ENCODE results near the gene TPM4.

The TPM4 gene

DNA sequence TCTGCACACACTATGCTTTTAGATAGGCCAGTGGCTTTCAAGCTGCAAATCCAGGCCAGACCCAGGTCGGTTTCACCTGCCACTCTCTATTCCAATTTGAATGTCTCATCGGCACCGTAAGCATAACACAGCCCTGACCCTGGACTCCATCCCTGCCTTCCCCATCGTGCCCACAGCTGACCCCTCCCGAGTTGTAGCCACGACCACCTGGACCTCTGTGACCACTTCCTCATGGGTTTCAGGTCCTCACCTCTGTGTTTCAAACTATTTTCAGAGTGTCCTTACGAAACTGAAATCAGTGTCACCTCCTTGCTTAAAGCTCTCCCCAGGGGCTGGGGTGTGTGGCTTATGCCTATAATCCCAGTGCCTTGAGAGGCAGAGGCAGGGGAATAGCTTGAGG, 58.2 kb downstream of the TPM4 start:
- DNase-seq: no peak

DNA sequence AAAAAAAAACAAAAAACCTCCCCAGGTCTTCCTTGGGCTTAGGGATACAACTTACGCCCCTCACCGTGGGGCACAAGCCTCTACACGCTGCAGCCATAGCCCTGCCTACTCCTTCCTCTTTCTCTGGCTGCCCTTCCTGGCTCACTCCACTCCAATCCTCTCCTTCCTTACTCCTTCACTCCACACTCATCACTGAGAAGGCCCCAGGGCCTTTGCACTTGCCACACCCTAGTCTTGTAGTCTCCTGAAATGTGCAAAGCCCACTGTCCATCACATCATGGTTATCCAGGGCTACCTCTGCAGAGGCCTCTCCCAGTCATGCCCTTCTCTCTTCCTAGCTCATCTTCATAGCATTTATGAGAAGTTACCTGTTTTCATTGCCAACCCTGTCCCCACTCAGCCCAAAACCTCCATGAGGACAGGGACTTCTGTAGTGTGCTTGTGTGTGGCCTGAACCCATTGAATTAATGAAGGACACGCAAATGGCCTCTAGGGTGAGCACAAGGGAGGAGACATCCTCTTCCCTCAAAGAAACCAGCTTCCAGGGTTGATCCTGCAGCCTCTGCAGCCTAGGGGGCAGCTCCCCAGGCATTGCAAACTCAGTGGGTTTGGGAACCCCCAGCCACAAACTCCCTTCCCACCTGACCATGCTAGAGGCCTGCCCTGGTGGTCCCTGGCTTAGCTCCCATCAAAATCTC, 59.3 kb downstream of the TPM4 start:
- DNase-seq: no peak

DNA sequence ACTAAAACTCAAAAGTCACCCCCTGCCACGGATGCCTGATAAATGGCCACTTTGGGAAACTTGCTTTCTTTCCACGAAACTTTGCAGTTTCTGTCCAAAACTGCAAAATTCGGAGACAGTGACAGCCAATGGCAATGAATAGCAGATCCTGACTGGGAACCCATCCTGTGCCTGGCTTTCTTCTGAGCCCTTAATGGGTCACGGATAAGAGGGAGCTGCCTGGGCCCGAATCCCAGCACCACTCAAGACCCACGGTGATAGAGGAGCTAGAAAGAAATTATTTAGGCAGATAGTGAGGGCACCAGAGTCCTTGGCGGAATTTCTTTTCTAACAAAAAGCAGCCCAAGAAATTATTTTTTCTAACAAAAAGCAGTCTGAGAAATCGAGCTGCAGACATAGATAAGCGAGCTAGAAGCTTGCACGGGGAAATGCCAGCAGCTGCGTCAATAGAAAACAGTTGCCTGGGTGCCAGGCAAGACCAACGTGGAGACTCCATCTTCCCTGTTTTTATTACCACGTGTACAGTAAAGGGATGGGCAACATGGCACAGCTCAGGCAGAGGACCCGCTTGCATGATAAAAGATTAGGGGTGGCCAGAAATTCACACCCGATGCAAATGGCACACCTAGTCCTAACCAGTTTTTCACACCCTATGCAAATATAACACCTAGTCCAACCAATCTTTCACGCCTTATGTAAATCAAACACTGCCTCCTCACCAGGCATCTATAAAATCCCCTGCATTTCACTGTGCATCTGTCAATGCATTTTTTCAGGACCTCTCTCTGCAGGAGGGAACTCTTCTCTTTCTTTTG, 60.1 kb downstream of the TPM4 start:
- no peak for DNase-seq

DNA sequence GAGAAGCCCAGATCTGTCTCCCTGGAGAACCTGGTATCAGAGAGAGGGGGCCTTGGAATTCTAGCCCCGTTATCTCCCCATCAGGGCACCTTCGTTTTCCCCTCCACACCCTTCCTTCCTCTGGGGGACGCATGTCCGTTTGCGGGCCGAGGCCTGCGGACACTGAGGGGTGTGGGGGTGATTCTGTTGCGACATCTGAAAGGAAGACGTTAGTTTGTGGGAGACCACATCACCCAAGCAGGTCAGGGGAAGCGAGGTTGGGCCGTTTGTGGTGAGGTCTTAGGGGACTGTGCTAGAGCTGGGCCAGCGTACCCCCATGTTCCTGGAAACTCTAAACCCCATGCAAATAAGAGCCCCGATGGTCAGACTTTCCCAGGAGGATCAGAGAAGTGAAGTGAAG, 63.5 kb downstream of the TPM4 start:
- DNase-seq: no peak

DNA sequence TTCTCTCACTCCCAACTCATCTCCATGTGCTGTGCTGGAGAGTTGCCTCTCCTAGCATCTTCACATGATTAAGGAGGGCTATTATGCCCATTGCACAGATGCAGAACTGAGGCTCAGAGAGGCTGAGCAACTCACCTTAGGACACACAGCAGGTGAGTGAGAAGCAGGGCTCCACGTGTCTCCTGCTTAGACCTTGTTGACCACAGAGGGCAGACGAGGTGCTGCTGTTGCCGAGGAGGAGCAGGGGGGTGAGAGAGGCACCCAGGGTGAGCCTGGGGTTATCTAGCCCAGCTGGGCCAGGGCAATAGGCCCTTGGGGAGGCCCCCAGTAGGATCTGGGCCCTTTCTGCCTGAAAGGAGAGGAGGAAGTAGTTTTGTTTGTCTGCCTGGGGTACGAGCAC, 64.7 kb downstream of the TPM4 start:
- peak in 1 of 2 donors; percentile 76 for DNase-seq

DNA sequence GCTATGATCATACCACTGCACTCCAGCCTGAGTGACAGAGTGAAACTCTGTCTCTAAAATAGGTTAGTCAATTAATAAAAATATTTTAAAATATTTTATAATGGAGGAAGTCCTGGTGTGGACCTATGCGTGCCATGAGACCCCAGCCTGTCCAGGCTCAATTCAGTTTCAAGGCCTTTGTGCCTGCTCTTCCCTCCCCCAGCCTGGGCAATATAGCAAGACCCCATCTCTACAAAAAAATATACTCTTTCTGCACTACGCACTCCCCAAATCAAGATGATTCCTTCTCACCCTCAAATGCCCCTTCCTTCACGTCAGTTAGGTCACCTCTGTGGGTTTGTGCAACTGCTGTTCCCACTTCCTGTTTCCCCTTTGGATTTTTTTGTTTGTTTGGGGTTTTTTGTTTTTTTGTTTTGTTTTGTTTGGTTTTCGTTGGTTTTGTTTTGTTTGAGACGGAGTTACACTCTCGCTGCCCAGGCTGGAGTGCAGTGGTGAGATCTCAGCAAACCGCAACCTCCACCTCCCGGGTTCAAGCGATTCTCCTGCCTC, 65.8 kb downstream of the TPM4 start:
- no peak for DNase-seq

DNA sequence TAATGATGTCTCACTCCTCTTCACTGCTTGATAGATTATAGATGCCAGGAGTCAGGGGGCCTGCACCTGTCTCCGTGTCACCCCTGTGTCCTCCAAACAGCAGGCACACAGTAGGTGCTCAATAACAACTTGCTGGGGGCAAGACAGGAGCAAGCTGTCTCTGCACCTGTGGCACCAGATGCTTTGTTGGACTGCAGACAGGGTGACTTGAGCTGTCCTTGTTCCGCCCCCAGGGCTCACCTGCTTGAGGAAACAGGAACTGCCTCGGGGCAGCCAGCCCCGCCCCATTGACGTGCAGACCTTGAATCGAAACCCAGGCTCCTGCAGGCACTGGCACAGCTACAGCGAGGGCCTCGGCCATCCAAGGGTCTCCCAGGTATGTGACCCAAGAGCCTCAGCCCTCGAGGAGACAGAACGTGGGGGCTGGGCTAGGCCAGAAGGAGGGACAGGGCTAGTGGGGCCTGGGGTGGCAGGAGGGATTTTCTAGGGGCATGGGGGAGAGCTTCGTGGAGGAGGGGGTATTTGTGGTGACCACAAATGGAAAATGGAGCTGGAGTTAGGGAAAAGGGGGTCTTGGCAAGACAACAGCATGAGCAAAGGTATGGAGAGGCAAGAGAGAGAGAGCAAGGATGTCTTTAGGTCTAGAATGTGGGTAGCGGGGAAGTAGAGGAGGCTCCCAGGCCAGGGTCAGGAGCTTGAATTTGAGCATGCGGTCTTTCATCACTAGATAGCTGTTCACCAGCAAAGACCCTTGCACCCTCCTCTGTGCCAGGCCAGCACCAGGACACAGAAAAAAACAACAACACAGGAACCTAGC, 67.3 kb downstream of the TPM4 start, which contains the start of gene HSH2D:
Gene HSH2D (plus strand): TSS at position 287 of the 817 bp plus-strand sequence. CDS start 5,066 bp downstream, outside the sequence.
- peak; percentile 80 to 90 for DNase-seq

DNA sequence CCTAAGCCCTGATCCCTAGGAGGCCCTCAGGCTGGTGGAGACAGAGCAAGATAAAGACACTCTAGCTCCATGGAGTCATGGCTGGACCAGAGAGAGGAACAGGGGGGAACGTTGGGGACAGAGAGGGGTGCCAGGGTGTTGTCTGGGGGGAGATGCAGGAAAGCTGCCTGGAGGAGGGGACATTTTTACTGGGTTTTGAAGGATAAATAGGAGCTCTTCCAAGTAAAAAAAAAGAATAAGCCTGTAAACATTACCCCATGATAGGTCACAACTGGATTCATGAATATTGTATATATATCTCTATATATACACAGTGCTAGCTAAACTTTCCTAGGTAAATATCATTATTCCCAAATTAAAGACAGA, 67.9 kb downstream of the TPM4 start:
- no peak for DNase-seq

DNA sequence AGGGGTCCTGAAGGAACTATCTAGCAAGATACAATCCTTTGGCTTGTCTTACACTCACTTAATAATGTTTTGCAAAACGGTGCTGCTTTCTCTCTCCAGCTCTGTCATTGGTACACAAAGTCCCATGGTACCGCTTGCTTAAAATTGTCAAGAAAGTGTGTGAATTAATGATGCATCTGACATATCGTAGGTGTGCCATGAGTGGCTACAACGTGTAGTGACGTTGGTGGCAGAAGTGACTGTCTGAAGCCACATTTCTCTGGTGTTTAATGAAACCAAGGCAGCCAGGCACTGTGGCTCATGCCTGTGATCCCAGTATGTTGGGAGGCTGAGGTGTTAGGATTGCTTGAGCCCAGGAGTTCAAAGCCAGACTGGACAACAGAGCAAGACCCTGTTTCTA, 69.8 kb downstream of the TPM4 start:
- no peak for DNase-seq

DNA sequence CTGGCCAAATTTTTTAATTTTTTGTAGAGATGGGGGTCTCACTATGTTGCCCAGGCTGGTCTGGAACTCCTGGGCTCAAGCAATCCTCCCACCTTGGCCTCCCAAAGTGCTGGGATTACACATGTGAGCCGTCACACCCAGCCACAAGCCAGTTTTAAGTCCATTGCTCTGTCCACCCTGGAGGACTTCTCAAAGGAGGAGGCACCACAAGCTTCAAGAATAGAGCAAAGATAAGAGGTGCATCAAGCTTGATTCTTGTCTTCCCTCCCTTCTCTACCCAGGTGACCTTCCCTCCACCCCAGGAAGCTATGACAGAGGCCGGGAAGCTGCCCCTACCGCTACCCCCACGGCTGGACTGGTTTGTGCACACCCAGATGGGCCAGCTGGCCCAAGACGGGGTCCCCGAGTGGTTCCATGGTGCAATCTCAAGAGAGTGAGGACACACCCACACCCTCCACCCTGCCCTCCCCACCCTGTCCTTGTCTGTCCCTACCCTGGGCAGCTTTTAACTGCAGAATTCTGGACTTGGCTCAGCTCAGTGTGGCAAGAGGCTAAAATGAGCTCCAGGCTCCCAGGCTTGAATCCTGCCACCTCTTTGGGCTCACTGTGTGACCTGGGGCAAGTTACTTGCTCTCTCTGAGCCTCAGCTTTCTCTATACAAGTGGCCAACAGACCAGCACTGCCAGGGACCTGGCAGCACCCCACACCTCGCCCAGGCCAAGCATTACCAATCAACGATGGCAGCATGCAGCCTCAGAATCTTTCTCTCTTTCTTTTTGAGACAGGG, 72.3 kb downstream of the TPM4 start:
- no peak for DNase-seq

Measured in CD4-positive, alpha-beta T cell treated with Interleukin-4 for 1 hour (primary cell).